Activated gamma-delta T cell treated with anti-CD3 and anti-CD28 coated beads, Interleukin-2, amount 50 U/mL, for 16 hours (primary cell): Measurements from ENCODE around the gene MT1E.
"Not testable (repeated sequence)": the region's sequence is repeated elsewhere in the genome, so short reads cannot be mapped to it uniquely, and the experiment has no call there.

Experiments
- DNase-seq: peaks from one replicate; pipeline ENCODE4 v3.0.0-alpha.2; 2020; ENCODE audit warnings: low read depth

Gene MT1E

DNA sequence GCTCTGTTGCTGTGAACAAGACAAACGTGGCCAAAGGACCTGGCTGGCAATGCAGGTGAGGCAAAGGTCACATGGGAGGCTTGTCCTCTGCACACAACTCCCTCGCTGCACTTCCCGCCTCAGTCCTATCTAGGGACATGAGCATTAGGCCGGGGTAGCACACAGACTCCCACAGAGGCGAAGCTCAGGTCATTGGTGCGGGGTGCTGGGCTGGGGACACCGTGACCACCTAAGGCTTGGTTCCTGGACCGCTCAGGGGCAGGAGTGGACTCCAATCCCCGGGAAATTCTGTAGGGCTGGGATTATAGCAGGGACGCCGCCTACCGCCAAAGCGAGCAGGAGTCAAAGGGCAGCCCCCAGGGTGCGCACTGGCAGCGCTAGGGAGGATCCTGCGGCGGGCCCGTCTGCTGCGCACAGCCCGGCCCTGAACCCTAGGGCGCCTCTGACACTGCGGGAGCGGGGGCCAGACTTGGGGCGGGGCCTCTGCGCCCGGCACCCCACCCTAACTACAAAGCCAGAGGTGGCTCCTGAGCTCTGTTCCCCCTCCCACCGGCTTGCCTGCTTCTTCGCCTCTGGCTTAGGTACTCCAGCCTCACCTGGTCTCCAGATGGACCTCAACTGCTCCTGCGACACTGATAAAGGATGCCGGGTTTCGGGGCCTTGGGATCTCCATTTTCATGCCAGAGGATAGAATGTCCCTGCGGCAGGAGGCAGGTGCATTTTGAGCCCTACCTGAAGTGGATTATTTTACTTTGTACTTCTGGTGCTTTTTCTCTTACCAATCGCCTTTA is 22.3 kb downstream of the MT1E start:
- DNase-seq, result no peak

DNA sequence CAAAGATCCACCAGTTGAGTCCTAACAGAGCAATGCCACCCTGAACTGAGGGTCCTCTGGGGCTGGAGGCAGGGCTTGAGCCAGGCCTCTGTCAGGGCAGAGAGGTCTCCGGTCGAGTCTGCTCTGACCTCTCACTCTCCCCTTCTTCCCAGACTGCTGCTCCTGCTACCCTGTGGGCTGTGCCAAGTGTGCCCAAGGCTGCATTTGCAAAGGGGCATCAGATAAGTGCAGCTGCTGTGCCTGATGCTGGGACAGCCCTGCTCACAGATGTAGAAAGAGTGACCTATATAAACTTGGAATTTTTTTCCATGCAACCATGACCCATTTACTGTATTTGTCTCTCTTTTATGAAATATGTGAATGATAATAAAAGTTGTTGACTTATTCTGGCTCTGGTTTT is 23.7 kb downstream of the MT1E start:
- DNase-seq, result no peak

DNA sequence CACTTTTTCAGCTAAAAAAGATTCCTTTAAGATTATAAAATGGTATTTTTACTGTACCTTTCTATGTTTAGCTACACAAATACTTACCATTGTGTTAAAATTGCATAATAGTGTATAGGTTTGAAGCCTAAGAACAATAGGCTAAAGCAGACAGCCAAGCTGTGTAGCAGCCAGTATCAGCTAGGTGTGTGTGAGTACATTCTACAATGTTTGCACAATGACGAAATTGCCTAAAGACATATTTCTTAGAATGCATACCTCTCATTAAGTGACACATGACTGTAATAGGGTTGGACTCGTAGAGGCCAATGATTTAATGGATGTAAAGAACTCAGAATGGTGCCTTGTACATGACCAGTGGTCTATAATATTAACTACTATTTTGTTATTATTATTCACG is 24.2 kb downstream of the MT1E start:
- DNase-seq, result no peak

DNA sequence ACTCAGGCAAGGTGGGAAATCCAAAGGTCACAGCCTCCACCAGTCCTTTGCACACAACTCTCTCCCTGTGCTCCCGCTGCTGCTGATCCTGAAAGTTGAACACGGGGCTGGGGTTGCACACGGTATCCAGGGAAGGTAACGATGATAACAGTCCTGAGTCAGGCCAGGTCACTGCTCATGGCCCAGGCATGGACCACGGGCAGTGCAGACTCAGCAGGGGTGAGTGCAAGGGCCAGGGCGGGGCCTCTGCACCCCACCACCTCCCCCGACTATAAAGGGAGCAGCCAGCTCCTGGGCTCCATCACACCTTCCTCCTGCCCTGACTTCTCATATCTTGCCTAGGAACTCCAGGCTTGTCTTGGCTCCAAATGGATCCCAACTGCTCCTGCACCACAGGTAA is 26.0 kb downstream of the MT1E start, which contains the start of gene MT1B:
MT1B (plus strand) TSS at position 301 of the 400 bp plus-strand sequence; CDS start at position 369, 68 bp downstream.
- DNase-seq, result no peak

DNA sequence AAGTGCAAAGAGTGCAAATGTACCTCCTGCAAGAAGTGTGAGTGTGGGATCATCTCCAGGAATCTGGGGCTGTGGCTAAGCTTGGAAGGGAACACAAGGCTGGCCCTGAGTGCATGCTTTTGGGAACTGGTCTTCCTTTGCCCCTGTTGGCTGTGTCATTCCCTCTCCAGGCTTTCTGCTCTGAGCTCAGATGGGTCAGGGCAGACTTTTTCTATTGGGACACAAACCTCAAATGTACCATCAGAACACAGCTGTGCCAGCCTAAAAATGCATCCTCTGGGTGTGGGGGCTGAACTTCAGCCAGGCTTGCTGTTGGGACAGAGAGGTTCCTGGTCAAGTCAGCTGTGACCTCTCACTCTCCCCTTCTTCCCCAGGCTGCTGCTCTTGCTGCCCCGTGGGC is 27.0 kb downstream of the MT1E start:
- no peak for DNase-seq

DNA sequence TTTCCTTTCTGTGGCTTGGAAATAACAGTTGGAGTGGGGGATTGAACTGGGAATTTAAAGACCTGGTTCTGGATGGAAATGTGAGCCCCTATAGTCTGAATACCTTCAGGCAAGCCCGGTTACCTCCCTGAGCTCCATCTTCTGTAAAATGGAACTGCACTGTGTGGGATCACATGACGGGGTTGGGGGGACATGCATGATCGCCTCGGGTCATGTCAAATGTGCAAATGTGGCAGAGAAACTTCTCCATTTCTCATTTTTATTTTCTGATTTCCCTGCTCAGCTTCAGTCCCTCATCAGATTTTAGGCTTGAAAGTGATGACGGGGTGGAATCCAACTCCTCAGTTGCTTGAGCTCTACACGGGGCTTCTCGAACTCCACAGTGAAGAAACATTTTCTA is 27.6 kb downstream of the MT1E start:
- no peak for DNase-seq

DNA sequence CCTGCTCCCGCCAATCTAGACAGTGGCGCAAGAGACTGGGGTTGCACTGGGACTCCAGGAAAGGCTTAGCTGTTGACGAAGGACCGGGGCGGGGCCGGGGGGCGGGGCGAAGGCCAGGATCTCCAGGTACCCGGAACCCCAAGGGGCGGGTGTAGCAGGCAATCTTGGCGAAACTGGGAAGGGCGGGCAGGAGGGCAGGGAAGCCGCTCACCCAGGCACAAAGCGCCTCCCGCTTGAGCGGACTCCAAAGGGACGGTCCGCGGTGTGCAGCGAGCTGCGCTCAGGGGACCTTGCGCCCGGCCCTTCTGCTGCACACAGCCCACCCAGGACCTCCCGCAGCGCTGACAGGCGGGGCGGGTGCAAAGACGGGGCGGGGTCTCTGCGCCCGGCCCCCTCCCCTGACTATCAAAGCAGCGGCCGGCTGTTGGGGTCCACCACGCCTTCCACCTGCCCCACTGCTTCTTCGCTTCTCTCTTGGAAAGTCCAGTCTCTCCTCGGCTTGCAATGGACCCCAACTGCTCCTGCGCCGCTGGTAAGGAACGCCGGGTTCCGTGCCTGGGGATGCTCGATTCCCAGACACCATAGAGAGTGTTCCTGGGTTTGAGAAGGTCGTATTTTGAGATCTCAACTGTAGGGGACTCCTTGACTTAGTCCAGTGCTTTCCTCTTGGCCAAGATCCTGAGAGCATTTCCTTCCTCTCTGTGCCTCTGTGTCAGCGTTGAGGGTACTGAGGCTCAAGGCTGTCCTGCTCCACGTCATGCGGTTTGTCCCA is 32.2 kb downstream of the MT1E start, which contains the start of gene MT1F:
MT1F (plus strand) TSS at position 405 of the 772 bp plus-strand sequence; CDS start at position 505, 100 bp downstream.
- DNase-seq, result peak; percentile 43

DNA sequence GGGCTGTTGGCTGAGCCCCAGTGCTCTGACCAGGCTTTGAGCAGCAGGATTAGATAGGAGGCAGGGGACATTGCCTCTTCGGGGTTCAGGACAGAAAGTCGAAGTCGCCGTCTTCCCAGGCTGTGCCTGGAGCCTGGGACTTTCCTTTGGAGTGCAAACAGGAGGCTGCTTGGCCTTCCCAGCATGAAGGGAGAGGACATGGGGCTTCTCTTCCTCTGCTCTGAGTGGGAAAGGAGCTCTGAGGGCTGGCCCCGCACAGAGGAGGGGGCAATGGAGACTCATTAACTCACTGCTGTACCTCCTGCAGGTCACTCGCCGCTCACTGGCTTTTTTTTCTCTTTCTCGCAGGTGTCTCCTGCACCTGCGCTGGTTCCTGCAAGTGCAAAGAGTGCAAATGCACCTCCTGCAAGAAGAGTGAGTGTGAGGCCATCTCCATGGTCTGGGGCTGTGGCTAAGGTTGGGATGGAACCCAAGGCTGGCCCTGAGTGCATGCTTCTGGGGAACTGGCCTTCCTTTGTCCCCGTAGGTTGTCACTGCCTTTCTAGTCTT is 32.8 kb downstream of the MT1E start:
- DNase-seq, result no peak

DNA sequence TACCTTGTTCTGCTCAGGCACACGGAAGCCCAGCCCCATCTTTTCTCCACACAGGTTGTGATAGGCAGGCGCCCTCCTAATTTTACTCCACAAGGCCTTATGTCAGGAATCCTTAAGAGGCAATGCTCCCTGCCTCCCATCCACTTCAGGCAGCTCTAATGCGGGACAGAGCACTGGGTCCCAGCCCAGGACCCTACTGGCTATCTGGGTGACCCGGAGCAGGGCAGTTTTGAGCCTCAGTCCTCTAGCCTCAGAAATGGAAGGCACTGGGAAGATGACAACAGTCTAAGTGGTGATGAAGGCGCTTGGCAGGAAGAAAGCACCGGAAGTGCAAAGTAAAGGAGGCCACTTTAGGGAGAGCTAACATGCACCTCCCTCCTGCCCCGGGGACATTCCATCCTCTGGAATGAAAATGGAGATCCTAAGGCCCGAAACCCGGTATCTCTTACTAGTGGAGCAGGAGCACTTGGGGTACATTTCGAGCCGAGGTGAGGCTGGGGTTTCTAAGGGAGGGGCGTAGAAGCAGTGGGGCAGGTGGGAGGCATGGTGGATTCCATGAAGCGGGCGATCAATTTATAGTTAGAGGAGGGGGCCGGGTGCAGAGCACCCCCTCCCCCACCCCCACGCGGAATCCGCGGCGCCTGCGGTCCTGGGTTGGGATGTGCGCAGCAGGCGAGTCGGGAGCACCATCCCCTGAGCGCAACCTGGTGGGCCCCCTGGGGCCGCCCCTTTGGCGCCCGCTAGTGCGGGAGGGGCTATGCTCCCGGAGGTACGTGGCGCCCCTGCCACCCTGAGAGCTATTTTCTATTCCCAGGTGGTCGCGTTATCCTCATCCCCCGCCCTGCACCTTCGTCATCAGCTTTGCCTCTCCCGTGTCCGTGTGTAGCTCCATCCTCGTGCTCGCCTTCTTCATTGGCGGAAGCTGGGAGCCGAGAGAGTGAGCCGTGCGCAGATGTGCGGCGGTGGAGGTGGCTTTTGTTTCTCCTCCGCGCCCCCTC is 37.1 kb downstream of the MT1E start:
- no peak for DNase-seq

DNA sequence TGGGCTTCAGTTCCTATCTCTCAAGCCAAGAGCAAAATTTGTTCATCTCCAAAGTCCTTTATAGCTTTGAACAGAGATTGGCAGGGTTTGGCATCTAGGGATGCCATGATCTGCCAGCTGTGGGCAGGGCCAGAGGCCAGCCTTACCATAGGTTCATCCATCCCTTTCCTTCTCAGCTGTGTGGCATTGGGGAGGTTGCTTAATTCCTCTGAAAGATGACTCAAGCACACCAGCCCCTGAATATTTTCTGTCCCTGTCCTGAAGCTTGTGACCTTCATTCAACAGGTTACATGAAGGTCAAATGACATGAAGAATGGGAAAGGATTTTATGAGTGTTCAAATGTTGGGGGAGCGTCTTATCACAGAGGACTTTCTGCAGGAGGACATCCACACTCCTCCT is 38.9 kb downstream of the MT1E start:
- DNase-seq, result no peak

DNA sequence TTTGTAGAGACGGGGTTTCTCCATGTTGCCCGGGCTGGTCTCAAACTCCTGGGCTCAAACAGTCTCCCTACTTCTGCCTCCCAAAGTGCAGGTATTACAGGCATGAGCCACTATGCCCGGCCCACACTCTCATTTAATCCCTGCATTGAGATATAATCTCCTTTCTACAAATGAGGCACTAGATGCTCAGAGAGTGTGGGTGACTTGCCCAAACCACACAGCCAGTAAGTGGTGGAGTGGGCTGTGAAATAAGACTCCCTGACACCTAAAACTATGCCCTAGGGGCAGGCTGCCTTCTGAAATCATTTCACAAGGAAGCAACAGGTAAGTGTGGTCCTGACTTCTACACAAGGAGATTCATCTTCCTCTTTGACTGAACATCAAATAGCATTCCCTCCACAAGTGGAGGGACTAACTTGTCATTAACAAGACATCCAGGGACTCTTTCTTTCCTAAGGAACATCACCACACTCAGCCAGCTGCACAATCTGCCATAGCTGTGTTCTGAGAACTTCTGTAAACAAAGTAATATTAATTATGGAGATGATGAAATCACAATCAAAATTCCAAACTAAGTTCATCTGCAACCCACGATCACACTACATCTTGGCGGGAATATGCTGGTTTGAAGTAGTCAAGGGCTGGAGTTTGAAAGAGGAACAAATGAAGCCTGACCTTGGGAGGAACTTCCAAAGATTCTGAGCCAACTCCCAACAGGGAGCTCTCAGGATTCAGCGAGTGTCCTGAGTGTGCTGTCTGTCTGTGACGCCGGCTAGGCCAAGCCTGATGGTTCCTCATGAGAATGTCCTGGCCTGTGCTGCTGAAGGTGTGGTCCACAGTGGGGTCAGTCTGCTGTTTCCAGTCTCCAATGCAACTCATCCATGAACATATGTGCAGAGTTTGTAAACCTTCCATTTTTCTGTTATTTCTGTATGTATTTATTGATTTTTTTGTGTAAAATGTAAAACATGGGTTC is 40.0 kb downstream of the MT1E start:
- not testable (repeated sequence) for DNase-seq

DNA sequence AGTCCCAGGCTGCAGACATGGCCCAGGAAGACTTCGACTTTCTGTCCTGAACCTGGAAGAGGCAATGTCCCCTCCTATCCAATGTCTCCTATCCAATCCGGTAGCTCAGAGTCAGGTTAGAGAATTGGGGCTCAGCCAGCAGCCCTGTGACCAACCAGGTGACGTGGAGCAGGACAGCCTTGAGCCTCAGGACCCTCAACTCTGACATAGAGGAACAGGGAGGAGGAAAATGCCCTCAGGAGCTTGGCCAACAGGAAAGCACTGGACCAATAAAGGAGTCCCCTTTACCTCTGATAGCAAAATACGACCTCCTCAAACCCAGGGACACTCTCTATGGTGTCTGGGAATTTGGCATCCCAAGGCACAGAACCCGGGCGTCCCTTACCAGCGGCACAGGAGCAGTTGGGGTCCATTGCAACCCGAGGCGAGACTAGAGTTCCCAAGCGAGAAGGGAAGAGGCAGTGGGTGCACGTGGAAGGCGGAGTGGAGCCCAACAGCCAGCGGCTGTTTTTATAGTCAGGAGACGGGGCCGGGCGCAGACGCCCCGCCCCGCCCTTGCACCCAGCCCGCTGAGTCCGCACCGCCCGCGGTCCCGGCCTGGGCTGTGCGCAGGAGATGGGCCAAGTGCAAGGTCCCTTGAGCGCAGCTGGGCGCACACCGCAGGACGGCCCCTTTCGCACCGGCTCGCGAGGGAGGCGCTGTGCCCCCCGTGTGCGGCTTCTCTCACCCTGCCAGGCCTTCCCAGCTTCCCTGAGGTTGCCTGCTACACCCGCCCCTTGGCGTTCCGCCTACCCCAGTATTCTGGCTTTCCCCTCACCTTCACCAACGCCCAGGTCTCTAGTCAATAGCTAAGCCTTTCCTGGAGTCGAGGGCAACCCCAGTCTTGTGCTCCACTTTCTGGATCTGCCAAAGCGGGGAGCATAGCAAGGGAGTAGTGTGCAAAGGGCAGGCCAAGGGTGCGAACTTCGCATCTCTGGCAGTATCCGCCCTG is 42.3 kb downstream of the MT1E start, which contains the start of gene MT1G:
MT1G (minus strand) TSS at position 485 of the 991 bp plus-strand sequence; CDS start at position 413, 72 bp downstream.
- DNase-seq, result no peak

DNA sequence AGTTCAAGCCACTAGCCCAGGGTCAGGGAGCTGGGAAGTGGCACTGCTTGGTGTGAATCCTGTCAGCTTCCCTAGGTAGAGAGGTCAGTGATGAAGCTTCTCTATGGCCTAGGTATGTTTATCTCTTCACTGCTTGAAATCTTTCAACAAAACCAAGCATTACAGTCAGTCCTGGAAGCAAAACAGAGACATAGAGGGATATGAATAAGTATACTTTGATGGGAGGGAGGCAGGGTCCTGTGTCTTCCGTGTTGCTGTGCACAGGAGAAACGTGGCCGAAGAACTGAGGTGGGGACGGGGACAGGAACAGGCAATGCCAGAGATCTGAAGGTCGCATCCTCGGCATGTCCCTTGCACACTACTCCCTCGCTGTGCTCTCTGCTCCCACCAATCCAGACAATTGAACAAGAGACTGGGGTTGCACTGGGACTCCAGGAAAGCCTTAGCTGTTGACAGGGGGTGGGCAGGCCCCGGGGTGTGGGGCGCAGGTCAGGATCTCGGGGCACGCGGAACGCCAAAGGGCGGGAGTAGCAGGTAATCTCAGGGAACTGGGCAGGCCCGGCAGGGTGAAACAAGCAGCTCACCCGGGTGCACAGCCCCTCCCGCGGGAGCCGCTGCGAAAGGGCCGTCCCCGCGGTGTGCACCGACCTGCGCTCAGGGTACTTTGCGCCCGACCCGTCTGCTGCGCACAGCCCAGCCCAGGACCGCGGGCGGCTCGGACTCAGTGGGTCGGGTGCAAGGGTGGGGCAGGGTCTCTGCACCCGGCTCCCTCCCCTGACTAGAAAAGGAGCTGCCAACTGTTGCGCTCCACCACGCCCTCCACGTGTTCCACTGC is 43.6 kb downstream of the MT1E start, which contains the start of gene MT1H:
MT1H (plus strand) TSS at position 810 of the 835 bp plus-strand sequence. CDS start 71 bp downstream, outside the sequence.
- no peak for DNase-seq

DNA sequence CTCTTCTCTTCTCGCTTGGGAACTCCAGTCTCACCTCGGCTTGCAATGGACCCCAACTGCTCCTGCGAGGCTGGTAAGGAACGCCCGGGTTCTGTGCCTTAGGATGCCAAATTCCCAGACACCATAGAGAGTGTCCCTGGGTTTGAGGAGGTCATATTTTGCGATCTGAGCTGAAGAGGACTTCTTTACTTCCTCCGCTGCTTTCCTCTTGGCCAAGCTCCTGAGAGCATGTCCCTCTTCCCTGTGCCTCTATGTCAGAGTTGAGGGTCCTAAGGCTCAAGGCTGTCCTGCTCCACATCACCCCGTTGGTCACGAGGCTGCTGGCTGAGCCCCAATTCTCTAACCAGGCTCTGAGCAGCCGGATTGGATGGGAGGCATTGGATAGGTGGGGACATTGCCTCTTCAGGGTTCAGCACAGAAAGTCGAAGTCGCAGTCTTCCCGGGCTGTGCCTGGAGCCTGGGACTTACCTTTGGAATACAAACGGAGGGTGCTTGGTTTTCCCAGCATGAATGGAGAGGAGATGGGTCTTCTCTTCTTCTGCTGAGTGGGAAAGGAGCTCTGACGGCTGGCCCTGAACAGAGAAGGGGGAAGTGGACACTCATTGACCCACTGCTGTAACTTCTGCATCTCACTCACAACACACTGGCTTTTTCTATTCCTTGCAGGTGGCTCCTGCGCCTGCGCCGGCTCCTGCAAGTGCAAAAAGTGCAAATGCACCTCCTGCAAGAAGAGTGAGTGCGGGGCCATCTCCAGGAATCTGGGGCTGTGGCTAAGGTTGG is 44.4 kb downstream of the MT1E start:
- DNase-seq, result no peak

DNA sequence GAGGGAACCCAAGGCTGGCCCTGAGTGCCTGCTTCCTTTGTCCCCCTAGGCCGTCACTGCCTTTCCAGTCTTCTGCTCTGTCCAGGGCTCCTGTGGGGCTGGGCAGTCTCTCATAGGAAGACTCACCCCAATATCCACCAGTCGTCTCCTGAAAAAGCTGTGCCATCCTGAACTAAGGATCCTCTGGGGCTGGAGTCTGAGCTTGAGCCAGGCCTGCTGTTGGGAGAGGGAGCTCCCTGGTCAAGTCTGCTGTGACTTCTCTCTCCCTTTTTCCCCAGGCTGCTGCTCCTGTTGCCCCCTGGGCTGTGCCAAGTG is 45.0 kb downstream of the MT1E start:
- DNase-seq, result no peak

DNA sequence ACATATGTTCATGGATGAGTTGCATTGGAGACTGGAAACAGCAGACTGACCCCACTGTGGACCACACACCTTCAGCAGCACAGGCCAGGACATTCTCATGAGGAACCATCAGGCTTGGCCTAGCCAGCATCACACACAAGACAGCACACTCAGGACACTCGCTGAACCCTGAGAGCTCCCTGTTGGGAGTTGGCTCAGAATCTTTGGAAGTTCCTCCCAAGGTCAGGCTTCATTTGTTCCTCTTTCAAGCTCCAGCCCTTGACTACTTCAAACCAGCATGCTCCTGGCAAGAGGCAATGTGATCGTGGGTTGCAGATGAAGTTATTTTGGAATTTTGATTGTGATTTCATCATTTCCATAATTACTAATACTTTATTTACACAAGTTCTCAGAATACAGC is 46.1 kb downstream of the MT1E start:
- not testable (repeated sequence) for DNase-seq

DNA sequence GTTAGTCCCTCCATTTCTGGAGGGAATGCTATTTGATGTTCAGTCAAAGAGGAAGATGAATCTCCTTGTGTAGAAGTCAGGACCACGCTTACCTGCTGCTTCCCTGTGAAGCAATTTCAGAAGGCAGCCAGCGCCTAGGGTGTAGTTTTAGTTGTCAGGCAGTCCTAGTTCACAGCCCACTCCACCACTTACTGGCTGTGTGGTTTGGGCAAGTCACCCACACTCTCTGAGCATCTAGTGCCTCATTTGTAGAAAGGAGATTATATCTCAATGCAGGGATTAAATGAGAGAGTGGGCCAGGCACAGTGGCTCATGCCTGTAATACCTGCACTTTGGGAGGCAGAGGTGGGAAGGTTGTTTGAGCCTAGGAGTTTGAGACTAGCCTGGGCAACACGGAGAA is 46.6 kb downstream of the MT1E start:
- DNase-seq, result not testable (repeated sequence)
